ENCODE data around the gene P2RX3.

P2RX3 gene

DNA sequence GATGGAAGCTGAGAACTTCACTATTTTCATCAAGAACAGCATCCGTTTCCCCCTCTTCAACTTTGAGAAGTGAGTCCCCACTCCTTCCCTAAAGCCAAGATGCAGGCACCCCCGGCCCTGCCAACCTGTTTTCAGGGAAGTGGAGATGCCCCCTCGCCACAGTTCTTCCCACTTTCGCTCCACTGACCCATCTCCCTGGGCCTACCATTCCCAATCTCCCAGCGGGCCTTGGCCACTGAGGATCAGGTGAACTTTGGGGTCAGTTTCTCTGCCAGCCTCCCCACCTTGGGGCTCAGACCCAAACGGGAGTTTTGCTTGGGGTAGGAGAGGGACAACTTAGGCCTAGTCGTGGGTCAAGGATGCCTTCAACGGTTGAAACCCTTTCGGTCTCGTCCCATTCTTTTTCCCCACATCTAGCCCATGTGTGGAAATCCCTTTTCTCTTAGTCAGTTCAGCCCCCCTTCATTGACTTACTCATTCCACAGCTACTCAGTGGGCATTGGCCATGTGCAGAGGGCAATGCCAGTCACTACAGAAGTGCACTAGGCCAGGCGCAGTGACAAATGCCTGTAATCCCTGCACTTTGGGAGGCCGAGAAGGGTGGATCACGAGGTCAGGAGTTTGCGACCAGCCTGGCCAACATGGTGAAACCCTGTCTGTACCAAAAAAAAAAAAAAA, 10.6 kb downstream of the P2RX3 start (continued):
- no peak for TF ChIP-seq KLF10 (tag by site-specific recombination; IDR thresholded peaks at IDR 0.05)
- no peak for TF ChIP-seq ZNF354C (tag by site-specific recombination; IDR thresholded peaks at IDR 0.05; ENCODE audit: borderline replicate concordance, low read depth)
- TF ChIP-seq, protein P1, sequence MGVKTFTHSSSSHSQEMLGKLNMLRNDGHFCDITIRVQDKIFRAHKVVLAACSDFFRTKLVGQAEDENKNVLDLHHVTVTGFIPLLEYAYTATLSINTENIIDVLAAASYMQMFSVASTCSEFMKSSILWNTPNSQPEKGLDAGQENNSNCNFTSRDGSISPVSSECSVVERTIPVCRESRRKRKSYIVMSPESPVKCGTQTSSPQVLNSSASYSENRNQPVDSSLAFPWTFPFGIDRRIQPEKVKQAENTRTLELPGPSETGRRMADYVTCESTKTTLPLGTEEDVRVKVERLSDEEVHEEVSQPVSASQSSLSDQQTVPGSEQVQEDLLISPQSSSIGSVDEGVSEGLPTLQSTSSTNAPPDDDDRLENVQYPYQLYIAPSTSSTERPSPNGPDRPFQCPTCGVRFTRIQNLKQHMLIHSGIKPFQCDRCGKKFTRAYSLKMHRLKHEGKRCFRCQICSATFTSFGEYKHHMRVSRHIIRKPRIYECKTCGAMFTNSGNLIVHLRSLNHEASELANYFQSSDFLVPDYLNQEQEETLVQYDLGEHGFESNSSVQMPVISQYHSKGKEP (tag by site-specific recombination; IDR thresholded peaks at IDR 0.05): no peak
- TF ChIP-seq ZNF175 (tag by site-specific recombination; IDR thresholded peaks at IDR 0.05): no peak
- TF ChIP-seq ZNF133 (tag by site-specific recombination; IDR thresholded peaks at IDR 0.05): no peak
- TF ChIP-seq ZNF24 (tag by site-specific recombination; IDR thresholded peaks at IDR 0.05): no peak

DNA sequence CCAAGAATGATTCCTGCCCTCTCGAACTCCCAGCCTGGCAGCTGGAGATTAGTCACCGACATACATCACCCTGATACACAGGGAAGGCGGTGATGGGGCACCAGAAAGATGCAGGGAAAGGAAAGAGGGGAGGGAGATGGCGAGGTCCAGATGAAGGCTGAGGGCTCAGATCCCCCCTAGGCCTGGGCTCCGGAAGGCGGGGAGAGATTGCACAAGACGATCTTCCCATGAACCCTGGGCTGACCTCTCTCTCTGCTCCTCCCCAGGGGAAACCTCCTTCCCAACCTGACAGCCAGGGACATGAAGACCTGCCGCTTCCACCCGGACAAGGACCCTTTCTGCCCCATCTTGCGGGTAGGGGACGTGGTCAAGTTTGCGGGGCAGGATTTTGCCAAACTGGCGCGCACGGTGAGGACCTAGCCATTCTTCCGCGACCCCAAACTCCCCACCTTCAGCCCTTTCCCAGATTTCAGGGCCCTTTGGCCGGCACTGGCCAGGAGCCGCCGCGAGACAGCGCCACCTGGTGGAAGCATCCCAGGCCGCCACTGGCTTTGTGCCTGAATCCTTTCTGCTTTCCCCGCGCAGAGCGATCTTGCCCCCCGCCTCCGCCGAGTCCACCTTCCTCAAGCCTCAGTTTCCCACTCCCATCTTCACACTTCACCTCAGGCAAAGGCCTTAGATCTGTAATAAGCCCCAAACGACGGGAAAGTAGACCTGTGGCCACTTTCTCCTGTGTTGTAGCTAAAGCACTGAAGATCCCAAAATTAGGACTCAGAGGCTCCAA, 11.5 kb downstream of the P2RX3 start:
- Histone ChIP-seq H3K4me3 (ENCODE audit: low read depth, low read length) (no peak overlapping the region), H3K36me3 (ENCODE audit: control insufficient read depth in 2 of 2, insufficient read depth in 1 of 2, low read length in 2 of 2) (no peaks in the 10 kb centered on the region), H3K27ac (ENCODE audit: extremely low read depth, low read depth, low read length) (no peak overlapping the region), H3K9me3 (ENCODE audit: control insufficient read depth, insufficient read depth, low read depth, low read length) (no peaks in the 10 kb centered on the region), H3K4me1 (ENCODE audit: control insufficient read depth, insufficient read depth, low read length) (no peaks in the 10 kb centered on the region)
- CTCF ChIA-PET: interaction anchor here (0.5 to 2.5 kb wide), 35 partner anchors 10 to 1246 kb away, joined by 3 to 20 read pairs (median 4); partner anchors contain the start of gene P2RX3
- POLR2A ChIA-PET: interaction anchor here (0.6 to 1.0 kb wide), 3 partner anchors 145 to 179 kb away, joined by 3 to 4 read pairs (median 4); no protein-coding TSS in a partner anchor
- TF ChIP-seq ZNF596 (tag by site-specific recombination; IDR thresholded peaks at IDR 0.05): no peak
- TF ChIP-seq ZBTB48 (tag by site-specific recombination; IDR thresholded peaks at IDR 0.05): 0 out of 2 replicates have a peak, but pooled peaks have one; percentile 26
- peak; percentile 47; the same call in 1 of the 2 replicates for TF ChIP-seq ZNF585B (tag by site-specific recombination; IDR thresholded peaks at IDR 0.05)
- TF ChIP-seq, protein P2, sequence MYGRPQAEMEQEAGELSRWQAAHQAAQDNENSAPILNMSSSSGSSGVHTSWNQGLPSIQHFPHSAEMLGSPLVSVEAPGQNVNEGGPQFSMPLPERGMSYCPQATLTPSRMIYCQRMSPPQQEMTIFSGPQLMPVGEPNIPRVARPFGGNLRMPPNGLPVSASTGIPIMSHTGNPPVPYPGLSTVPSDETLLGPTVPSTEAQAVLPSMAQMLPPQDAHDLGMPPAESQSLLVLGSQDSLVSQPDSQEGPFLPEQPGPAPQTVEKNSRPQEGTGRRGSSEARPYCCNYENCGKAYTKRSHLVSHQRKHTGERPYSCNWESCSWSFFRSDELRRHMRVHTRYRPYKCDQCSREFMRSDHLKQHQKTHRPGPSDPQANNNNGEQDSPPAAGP (tag by site-specific recombination; IDR thresholded peaks at IDR 0.05): 0 out of 2 replicates have a peak, but pooled peaks have one; percentile 30
- TF ChIP-seq IKZF3 (tag by site-specific recombination; IDR thresholded peaks at IDR 0.05): 0 out of 2 replicates have a peak, but pooled peaks have one; percentile 7
- 0 out of 2 replicates have a peak, but pooled peaks have one; percentile 11 for TF ChIP-seq ZEB2 (tag by site-specific recombination; IDR thresholded peaks at IDR 0.05)
- no peak for TF ChIP-seq ZNF510 (tag by site-specific recombination; IDR thresholded peaks at IDR 0.05; ENCODE audit: insufficient replicate concordance)
- TF ChIP-seq, protein P3, sequence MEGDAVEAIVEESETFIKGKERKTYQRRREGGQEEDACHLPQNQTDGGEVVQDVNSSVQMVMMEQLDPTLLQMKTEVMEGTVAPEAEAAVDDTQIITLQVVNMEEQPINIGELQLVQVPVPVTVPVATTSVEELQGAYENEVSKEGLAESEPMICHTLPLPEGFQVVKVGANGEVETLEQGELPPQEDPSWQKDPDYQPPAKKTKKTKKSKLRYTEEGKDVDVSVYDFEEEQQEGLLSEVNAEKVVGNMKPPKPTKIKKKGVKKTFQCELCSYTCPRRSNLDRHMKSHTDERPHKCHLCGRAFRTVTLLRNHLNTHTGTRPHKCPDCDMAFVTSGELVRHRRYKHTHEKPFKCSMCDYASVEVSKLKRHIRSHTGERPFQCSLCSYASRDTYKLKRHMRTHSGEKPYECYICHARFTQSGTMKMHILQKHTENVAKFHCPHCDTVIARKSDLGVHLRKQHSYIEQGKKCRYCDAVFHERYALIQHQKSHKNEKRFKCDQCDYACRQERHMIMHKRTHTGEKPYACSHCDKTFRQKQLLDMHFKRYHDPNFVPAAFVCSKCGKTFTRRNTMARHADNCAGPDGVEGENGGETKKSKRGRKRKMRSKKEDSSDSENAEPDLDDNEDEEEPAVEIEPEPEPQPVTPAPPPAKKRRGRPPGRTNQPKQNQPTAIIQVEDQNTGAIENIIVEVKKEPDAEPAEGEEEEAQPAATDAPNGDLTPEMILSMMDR (tag by site-specific recombination; IDR thresholded peaks at IDR 0.05): peak; percentile 68
- peak; percentile 27 for TF ChIP-seq ZNF654 (tag by site-specific recombination; IDR thresholded peaks at IDR 0.05; ENCODE audit: low read depth)

DNA sequence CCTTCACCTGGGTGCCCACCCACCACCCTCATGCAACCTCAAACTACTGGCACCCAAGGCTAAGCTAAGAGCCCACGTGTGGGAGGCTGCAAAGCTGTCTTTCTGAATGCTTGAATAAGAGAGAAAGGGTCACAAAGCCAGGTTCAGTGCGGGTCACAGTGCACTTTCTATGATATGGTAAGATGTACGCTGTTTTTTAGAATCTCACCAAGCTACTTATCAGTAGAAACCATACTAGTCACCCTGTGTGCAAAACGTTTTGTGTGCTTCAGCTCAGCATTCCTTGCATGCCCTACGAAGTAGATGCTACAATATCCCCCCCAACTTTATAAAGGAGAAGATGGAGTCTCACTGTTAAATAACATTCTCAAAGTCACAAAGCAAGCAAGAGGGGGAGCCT, 14.9 kb downstream of the P2RX3 start:
- CTCF ChIA-PET: interaction anchor here (0.5 to 3.1 kb wide), 6 partner anchors 8 to 292 kb away, joined by 3 to 13 read pairs (median 4); no protein-coding TSS in a partner anchor
- no peaks in the 10 kb centered on the region for H3K4me1 ChIP-seq (ENCODE audit: control insufficient read depth, insufficient read depth, low read length)
- no peaks in the 10 kb centered on the region for H3K36me3 ChIP-seq (ENCODE audit: control insufficient read depth in 2 of 2, insufficient read depth in 1 of 2, low read length in 2 of 2)
- no peak overlapping the region for H3K27ac ChIP-seq (ENCODE audit: extremely low read depth, low read depth, low read length)
- TF ChIP-seq ZNF211 (tag by site-specific recombination; IDR thresholded peaks at IDR 0.05; ENCODE audit: low read depth) (no peak), GLIS2 (tag by site-specific recombination; IDR thresholded peaks at IDR 0.05) (no peak), ZNF701 (tag by site-specific recombination; IDR thresholded peaks at IDR 0.05) (no peak)
- no peaks in the 10 kb centered on the region for H3K9me3 ChIP-seq (ENCODE audit: control insufficient read depth, insufficient read depth, low read depth, low read length)
- no peak overlapping the region for H3K4me3 ChIP-seq (ENCODE audit: low read depth, low read length)
- POLR2A ChIA-PET: interaction anchor here (0.8 to 1.1 kb wide), 2 partner anchors 28 to 107 kb away, joined by 3 read pairs; partner anchors contain the start of genes RTN4RL2 and TNKS1BP1
